Breast epithelium (tissue), 3 donors: ENCODE results near the gene WTIP.

ENCODE experiments used
- POLR2A ChIP-seq: fragments of 450-650 bp; IDR thresholded peaks from one replicate; pipeline ENCODE4 v1.6.1; 2016; ENCODE audit warnings: antibody characterized with exemption, mild to moderate bottlenecking, moderate library complexity
- POLR2AphosphoS5 ChIP-seq, 3 donors: sonication (generic); formaldehyde crosslinking; IDR thresholded peaks; one replicate each; pipeline ENCODE4 v1.6.1; 2017; ENCODE audit warnings: antibody characterized with exemption in 3 of 3
- TF ChIP-seq, protein P1 (sequence below), 3 donors: fragments of 450-650 bp; IDR thresholded peaks; one replicate each; pipeline ENCODE4 v1.5.1; 2016 to 2017; ENCODE audit warnings: antibody characterized with exemption in 3 of 3, mild to moderate bottlenecking in 3 of 3, moderate library complexity in 3 of 3

DNA sequence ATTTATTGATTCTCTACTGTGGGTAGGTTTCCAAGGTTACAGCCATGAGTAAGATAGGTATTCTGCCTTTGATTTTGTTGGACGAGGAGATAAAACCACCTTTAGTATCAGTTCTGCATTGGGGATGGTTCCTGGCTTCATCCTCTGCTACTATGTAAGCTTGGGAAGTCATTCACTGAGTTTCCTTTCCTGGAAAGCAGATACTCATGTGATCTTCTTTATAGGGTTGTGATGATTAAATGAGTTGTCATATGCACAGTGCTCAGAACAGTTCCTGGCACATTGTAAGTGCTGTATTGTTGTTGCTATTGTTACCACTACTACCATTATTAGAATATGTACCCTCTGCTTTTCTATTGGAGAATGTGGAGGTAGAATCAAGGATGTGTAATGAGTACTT is 13.1 kb upstream of the WTIP start:
- TF ChIP-seq, protein P1, sequence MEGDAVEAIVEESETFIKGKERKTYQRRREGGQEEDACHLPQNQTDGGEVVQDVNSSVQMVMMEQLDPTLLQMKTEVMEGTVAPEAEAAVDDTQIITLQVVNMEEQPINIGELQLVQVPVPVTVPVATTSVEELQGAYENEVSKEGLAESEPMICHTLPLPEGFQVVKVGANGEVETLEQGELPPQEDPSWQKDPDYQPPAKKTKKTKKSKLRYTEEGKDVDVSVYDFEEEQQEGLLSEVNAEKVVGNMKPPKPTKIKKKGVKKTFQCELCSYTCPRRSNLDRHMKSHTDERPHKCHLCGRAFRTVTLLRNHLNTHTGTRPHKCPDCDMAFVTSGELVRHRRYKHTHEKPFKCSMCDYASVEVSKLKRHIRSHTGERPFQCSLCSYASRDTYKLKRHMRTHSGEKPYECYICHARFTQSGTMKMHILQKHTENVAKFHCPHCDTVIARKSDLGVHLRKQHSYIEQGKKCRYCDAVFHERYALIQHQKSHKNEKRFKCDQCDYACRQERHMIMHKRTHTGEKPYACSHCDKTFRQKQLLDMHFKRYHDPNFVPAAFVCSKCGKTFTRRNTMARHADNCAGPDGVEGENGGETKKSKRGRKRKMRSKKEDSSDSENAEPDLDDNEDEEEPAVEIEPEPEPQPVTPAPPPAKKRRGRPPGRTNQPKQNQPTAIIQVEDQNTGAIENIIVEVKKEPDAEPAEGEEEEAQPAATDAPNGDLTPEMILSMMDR (IDR thresholded peaks at IDR 0.05), result no peak
- TF ChIP-seq POLR2A (no peak), POLR2AphosphoS5 (IDR thresholded peaks at IDR 0.05) (no peak)
